GM12872 (cell line): Measurements from ENCODE around the gene ZNF652.
A peak's percentile ranks its signal among the peaks of the same experiment; 100 is the strongest.

Experiments
- TF ChIP-seq, protein P1 (sequence below): IDR thresholded peaks from 3 replicates; pipeline ENCODE4 v1.5.1; 2011; ENCODE audit warnings: low read depth, mild to moderate bottlenecking, low read length, moderate library complexity; ENCODE audit not compliant: insufficient read depth

ZNF652 gene

DNA sequence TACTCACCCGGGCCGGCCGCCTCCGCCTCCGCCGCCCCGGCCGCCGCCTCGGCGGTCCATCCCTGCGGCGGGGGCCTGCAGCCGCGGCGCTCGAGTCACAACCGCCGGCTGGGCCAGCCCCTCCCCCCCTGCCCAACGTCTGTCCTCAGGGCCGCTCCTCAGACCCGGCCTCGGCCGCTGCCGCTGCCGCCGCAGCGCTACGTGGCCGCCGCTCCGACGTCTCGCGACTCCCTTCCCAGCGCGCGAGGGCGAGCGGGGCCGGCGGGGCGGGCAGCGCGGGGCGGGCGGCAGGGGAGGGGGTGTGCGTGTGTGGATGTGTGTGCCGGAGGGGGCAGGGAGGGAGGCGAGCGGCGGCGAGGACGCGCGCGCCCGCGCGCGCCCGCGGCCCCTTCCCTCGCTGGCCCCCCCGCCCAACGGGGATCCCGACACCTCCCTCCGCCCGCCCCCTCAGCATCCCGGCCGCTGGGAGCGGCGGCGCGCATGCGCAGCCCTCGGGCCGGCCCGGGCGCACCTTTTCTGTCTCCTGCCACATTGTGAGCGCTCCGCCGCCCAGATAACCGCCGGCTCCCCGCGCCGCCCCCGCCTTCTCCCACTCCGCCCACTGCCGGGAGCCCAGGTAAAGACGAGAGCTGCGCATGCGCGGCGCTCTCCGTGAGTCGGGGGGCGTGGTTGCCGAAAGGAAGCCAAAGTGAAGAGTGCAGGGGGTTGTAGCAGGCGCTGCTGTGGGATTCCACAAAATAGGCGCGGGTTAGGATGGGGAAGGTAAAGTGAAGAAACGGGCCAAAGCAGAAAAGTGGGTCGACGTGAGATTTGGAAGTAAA is at the start of gene ZNF652:
Gene ZNF652, minus strand, starts transcription at position 349 of the 821 bp plus-strand sequence. CDS start 44,525 bp downstream, outside the sequence.
- TF ChIP-seq, protein P1, sequence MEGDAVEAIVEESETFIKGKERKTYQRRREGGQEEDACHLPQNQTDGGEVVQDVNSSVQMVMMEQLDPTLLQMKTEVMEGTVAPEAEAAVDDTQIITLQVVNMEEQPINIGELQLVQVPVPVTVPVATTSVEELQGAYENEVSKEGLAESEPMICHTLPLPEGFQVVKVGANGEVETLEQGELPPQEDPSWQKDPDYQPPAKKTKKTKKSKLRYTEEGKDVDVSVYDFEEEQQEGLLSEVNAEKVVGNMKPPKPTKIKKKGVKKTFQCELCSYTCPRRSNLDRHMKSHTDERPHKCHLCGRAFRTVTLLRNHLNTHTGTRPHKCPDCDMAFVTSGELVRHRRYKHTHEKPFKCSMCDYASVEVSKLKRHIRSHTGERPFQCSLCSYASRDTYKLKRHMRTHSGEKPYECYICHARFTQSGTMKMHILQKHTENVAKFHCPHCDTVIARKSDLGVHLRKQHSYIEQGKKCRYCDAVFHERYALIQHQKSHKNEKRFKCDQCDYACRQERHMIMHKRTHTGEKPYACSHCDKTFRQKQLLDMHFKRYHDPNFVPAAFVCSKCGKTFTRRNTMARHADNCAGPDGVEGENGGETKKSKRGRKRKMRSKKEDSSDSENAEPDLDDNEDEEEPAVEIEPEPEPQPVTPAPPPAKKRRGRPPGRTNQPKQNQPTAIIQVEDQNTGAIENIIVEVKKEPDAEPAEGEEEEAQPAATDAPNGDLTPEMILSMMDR = no peak

DNA sequence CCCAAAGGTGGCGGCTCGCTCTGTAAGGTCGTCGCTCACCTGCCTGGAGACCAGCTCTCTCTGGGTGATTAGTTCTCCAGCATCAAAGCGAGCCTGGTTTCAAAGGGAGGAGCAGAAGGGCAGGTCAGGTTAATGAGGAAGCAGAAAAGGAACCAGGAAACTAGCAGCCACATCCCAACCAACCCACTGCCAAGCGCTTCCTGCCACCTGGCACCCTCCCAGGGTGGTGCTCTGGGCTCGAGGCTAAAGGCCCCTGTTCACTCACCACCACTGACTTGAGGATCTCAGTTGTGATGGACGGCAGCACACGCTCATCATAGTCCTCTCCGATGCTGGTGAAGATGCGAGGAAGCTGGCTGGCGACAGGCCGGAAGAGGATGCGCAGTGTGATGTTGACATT is 47.0 kb upstream of the ZNF652 start:
- TF ChIP-seq, protein P1 = no peak

DNA sequence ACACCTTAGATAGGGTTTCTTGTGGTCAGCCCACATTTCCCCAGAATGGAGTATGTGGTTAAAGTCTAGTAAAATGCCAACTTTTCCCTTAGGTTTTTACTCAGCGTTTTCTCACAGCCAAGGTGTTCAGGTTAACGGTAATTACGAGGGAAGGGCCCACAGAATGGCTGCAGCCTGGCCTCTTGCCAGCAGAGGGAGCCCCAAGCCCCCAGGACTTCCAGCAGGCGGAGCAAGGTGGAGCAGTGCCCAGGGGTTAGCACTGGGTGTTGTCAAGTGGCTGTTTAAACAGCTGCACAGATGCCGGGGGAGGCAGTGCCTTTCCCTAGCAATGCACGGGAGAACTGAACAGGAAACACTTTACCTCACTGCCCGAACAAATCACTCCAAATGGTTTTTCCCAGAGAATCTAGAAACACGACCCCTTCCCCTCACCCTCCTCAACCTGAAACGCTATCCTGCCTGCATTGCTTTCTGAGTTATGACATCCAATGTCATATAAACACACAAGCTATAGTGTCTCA is 46.0 kb upstream of the ZNF652 start:
- TF ChIP-seq, protein P1 = peak; percentile 99

DNA sequence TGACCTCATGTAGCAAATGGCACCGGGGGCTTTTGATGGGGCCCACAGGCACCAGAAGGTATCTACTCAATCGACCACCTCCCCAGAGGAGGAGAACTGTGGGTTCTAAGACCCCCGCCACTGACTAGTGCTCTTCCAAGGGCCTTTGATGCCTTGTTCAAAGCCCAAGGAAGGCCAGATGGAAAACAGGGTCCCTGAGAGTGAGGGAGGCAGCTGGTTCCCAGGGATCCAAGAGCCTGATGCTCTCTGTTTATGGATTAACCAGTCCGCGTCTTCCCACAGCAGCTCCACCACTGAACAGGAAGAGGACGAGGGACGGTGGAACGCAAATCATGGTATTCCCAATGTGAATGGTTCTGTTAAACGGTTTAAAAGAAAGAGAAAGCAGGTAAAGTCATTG is 45.0 kb upstream of the ZNF652 start:
- TF ChIP-seq, protein P1 = no peak

DNA sequence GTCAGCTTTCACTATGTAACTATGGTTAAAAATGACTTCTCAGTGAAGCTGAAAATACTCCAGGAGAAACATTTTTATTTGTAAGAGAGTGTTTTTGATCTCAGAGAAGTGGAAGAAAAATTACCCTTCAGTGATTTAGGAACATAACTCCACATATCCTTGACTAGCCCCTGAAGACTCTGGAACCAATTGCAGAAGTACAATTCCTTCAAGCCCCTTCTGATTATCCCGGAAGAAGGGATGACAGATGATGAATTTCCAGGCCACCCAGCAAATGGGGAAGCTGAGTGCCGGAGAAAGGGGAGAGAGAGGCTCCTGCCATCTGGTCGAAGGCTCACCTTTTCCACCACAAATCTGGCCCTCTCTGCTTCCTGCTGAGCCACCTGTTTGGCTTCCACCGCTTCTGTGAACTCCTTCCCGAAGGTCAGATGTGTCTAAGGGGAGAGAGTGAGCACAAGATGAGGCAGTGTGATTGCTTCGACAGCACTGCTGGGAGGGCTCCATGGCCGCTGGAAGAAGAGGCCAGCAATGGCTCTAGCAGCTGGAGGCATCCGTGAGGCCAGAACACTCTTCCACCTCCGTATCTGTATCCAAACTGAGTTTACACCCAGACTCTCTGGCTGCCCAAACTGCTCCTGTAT is 44.5 kb upstream of the ZNF652 start:
- TF ChIP-seq, protein P1 = no peak

DNA sequence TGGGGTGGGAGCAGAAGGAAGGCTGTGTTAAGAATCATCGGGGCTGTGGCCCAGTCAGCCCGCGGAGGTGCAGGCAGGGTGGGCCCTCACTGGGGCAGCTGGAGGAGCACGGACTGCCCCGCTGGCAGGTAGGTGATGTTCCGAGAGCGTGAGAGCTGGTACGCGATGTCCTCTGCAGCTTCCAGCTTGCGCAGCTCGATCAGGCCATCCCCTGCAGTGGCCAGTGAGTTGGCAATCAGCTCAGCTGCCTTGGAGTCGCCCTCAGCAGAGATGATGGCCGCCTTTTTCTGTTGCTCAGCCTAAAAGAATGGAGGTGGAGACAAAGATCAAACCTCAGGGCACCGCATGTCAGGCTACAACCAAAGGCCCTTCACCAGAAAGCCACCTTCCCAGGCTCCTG is 42.9 kb upstream of the ZNF652 start:
- TF ChIP-seq, protein P1 = no peak

DNA sequence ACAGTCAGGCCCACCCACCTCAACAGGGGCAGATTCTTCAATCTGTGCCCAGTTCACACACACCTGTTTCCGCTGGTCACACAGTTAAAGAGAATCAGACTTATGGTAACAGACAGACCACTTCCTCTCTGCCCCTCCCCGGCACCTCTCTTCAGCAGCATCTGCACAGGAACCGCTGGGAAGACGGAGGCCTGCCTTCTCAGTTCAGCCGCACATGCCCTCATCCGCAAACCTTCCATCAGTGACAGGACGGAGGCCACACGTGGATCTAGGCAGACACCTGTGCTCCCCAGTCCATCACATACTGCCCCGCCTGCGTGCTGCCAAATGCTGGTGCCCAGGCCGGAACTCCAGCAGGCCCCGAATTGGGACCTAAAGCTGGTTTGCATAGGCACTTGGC is 42.3 kb upstream of the ZNF652 start:
- TF ChIP-seq, protein P1 = no peak
